CD4-positive, alpha-beta T cell (primary cell): ENCODE results near the gene RPS27L. TPM values are rescaled to one million over a fixed set of nuclear protein-coding genes. Genes with fewer than 3 reads are reported as not detected.

ENCODE experiments used
- ATAC-seq: fragments of 200-7000 bp; cut with Tn5 transposase; one replicate; pipeline ENCODE4 v1.10.0; 2022; ENCODE audit warnings: mild to moderate bottlenecking; ENCODE audit not compliant: poor library complexity
- CTCF ChIA-PET: fragments of 350-600 bp; sonication (Branson Sonifier 250); formaldehyde crosslinking; loops from one replicate; lab custom pipeline; 2021; ENCODE audit warnings: antibody characterized with exemption, inconsistent platforms; lab: Charles Lee
- POLR2A ChIA-PET: fragments of 350-600 bp; sonication (Branson Sonifier 250); formaldehyde crosslinking; loops from one replicate; lab custom pipeline; 2021; ENCODE audit warnings: antibody characterized with exemption, inconsistent platforms; lab: Charles Lee
- DNase-seq, 14 experiments: peaks; one replicate each; pipeline ENCODE4 v3.0.0-alpha.2; 2013 to 2020; ENCODE audit warnings: mixed read lengths in 2 of 14
- H3K27ac ChIP-seq, 2 donors: one replicate each; pipeline versions ENCODE4 v1.5.1 to v1.7.0; 2013; ENCODE audit warnings: low read length in 2 of 2, low read depth in 1 of 2, mild to moderate bottlenecking in 1 of 2
- H3K27me3 ChIP-seq, 2 experiments: 1 replicate in 1 of 2; 2 replicates in 1 of 2; pipeline versions ENCODE4 v1.6.1 to v1.7.0; 2013; ENCODE audit warnings: low read length in 2 of 2, control low read depth in 1 of 2, mild to moderate bottlenecking in 1 of 2, moderate library complexity in 1 of 2; ENCODE audit not compliant: insufficient read depth in 2 of 2, control insufficient read depth in 1 of 2
- H3K36me3 ChIP-seq: one replicate; pipeline ENCODE4 v1.6.1; 2013; ENCODE audit warnings: low read length, control low read depth; ENCODE audit not compliant: insufficient read depth
- H3K4me1 ChIP-seq: one replicate; pipeline ENCODE4 v1.6.1; 2013; ENCODE audit warnings: low read length, control low read depth; ENCODE audit not compliant: insufficient read depth
- H3K4me3 ChIP-seq: one replicate; pipeline ENCODE4 v1.5.1; 2013; ENCODE audit warnings: mild to moderate bottlenecking, low read length, moderate library complexity
- H3K9me3 ChIP-seq, 2 experiments: 1 replicate in 1 of 2; 2 replicates in 1 of 2; pipeline versions ENCODE4 v1.6.1 to v1.7.0; 2013; ENCODE audit warnings: low read length in 2 of 2, mild to moderate bottlenecking in 2 of 2, control low read depth in 1 of 2, moderate library complexity in 1 of 2; ENCODE audit not compliant: control insufficient read depth in 1 of 2, insufficient read depth in 1 of 2
- H3K27ac Mint-ChIP-seq: one replicate; pipeline ENCODE4 v1.8.0; 2020; ENCODE audit warnings: mixed read lengths
- H3K27me3 Mint-ChIP-seq: one replicate; pipeline ENCODE4 v1.8.0; 2021; ENCODE audit warnings: mixed read lengths
- H3K36me3 Mint-ChIP-seq: one replicate; pipeline ENCODE4 v1.8.0; 2021; ENCODE audit warnings: low read depth, mixed read lengths
- H3K4me1 Mint-ChIP-seq: one replicate; pipeline ENCODE4 v1.8.0; 2021; ENCODE audit warnings: low read depth, mixed read lengths
- H3K4me3 Mint-ChIP-seq: one replicate; pipeline ENCODE4 v1.8.0; 2020; ENCODE audit warnings: mild to moderate bottlenecking, mixed read lengths
- H3K9me3 Mint-ChIP-seq: one replicate; pipeline ENCODE4 v1.8.0; 2020; ENCODE audit warnings: mixed read lengths
- intact Hi-C, 2 experiments: fragments of 100-400 bp; cut with DNase I in 1 of 2; cut with micrococcal nuclease in 1 of 2; formaldehyde crosslinking; loops; one replicate each; pipeline versions ENCODE4 v1.15.1 to v1.9.0; 2023 to 2025; cut with DNase I, micrococcal nuclease
- total RNA-seq, 174 experiments: library from RNA in 2 of 174; stranded (reverse) in 2 of 174; gene quantifications; one replicate each; pipeline ENCODE4 v1.2.3 and lab custom pipeline; 2021 to 2026
- TF ChIP-seq, protein P1 (sequence below): fragments of 200-600 bp; IDR thresholded peaks from one replicate; pipeline ENCODE4 v1.8.0; 2022; ENCODE audit warnings: antibody characterized with exemption, mild to moderate bottlenecking

The RPS27L gene
- total RNA-seq, 2 experiments from 2014 or later: 40.0 to 43.1 TPM

DNA sequence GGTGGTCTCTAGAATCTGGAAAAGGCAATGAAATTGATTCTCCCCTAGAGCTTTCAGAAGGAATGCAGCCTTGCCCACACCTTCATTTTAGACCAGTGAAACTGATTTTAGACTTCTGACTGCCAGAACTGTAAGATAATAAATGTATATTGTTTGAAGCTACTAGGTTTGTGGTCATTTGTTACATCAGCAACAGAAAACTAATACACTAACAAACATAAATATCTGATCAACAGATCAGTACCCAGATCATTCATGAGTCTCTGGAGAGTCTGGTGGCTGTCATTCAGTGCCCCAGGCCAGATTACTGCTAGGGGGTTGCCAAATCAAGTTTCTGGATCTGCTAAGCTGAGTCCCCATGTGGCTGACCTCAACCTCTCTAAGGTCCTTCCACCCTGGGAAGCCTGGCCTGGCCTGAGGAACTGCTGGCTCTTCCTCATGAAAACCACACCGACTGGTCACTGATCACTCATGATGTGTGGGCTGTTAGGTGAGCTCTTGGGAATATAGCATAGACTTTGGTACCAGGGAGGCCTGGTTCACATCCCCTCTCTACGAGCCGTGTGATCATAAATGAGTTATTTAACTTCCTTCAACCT is 46.8 kb downstream of the RPS27L start:
- no peaks in the 10 kb centered on the region for H3K4me1 ChIP-seq
- Mint-ChIP-seq H3K27me3 (peaks cover 14% of the 10 kb centered on the region), H3K4me3 (no peak overlapping the region), H3K4me1 (no peaks in the 10 kb centered on the region), H3K9me3 (no peaks in the 10 kb centered on the region), H3K36me3 (no peaks in the 10 kb centered on the region), H3K27ac (no peak overlapping the region)
- DNase-seq (no peak), ATAC-seq (no peak)
- TF ChIP-seq, protein P1, sequence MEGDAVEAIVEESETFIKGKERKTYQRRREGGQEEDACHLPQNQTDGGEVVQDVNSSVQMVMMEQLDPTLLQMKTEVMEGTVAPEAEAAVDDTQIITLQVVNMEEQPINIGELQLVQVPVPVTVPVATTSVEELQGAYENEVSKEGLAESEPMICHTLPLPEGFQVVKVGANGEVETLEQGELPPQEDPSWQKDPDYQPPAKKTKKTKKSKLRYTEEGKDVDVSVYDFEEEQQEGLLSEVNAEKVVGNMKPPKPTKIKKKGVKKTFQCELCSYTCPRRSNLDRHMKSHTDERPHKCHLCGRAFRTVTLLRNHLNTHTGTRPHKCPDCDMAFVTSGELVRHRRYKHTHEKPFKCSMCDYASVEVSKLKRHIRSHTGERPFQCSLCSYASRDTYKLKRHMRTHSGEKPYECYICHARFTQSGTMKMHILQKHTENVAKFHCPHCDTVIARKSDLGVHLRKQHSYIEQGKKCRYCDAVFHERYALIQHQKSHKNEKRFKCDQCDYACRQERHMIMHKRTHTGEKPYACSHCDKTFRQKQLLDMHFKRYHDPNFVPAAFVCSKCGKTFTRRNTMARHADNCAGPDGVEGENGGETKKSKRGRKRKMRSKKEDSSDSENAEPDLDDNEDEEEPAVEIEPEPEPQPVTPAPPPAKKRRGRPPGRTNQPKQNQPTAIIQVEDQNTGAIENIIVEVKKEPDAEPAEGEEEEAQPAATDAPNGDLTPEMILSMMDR: no peak
- ChIA-PET CTCF (no interaction called here), POLR2A (no interaction called here)
- H3K27ac ChIP-seq: no peak overlapping the region
- no peak overlapping the region for H3K4me3 ChIP-seq
- H3K36me3 ChIP-seq: no peaks in the 10 kb centered on the region
- intact Hi-C loops: no loop called here
- H3K9me3 ChIP-seq: no peaks in the 10 kb centered on the region
- H3K27me3 ChIP-seq: peaks cover 0 to 3% of the 10 kb centered on the region in 2 experiments

GRCh38 chr15:63109920-63110319 is 47.4 kb downstream of the RPS27L start:
- POLR2A ChIA-PET: no interaction called here
- no peaks in the 10 kb centered on the region for H3K36me3 ChIP-seq
- Mint-ChIP-seq H3K36me3 (no peaks in the 10 kb centered on the region), H3K4me3 (no peak overlapping the region), H3K27me3 (peaks cover 19% of the 10 kb centered on the region), H3K4me1 (no peaks in the 10 kb centered on the region), H3K9me3 (no peaks in the 10 kb centered on the region), H3K27ac (no peak overlapping the region)
- CTCF ChIA-PET: interaction anchor here (0.7 kb wide), 1 partner anchor 62 kb away, joined by 3 read pairs; no protein-coding TSS in a partner anchor
- peaks cover 0 to 3% of the 10 kb centered on the region in 2 experiments for H3K27me3 ChIP-seq
- TF ChIP-seq, protein P1: no peak
- H3K9me3 ChIP-seq: no peaks in the 10 kb centered on the region
- ATAC-seq (no peak), DNase-seq (no peak)
- no peak overlapping the region for H3K4me3 ChIP-seq
- no peaks in the 10 kb centered on the region for H3K4me1 ChIP-seq
- intact Hi-C loops: no loop called here
- no peak overlapping the region for H3K27ac ChIP-seq

GRCh38 chr15:63109498-63109897 is 47.8 kb downstream of the RPS27L start:
- H3K27me3 Mint-ChIP-seq: peaks cover 22% of the 10 kb centered on the region
- H3K27ac ChIP-seq: no peak overlapping the region
- H3K27ac Mint-ChIP-seq: no peak overlapping the region
- no peak overlapping the region for H3K4me3 ChIP-seq
- H3K4me3 Mint-ChIP-seq: no peak overlapping the region
- ChIA-PET POLR2A (no interaction called here), CTCF (interaction anchor here (0.7 kb wide), 1 partner anchor 62 kb away, joined by 3 read pairs; no protein-coding TSS in a partner anchor)
- no peaks in the 10 kb centered on the region for H3K36me3 Mint-ChIP-seq
- no peaks in the 10 kb centered on the region for H3K9me3 ChIP-seq
- H3K9me3 Mint-ChIP-seq: no peaks in the 10 kb centered on the region
- ATAC-seq (no peak), DNase-seq (no peak)
- peaks cover 0 to 5% of the 10 kb centered on the region in 2 experiments for H3K27me3 ChIP-seq
- TF ChIP-seq, protein P1: no peak
- no peaks in the 10 kb centered on the region for H3K4me1 Mint-ChIP-seq
- H3K36me3 ChIP-seq: no peaks in the 10 kb centered on the region
- H3K4me1 ChIP-seq: no peaks in the 10 kb centered on the region
- intact Hi-C loops: no loop called here
